HG03558 (cell line): ENCODE measurements around the gene KRT85.
"Not testable (repeated sequence)": the region's sequence is repeated elsewhere in the genome, so short reads cannot be mapped to it uniquely, and the experiment has no call there.

Experiments used
- ATAC-seq: cut with Tn5 transposase; IDR thresholded peaks from one replicate; pipeline ENCODE4 v1.9.1; 2021; ENCODE audit warnings: moderate number of reproducible peaks; ENCODE audit not compliant: unreplicated experiment; ENCODE audit errors: extremely low read depth

Gene KRT85

GRCh38 chr12:52351196-52352059, 15.9 kb downstream of the KRT85 start:
- no peak for ATAC-seq

GRCh38 chr12:52350786-52351185, 16.5 kb downstream of the KRT85 start:
- no peak for ATAC-seq

GRCh38 chr12:52350021-52350620, 17.2 kb downstream of the KRT85 start:
- ATAC-seq, result no peak

- ATAC-seq, result no peak
Measured at GRCh38 chr12:52349196-52349595, 18.1 kb downstream of the KRT85 start.

GRCh38 chr12:52347551-52348510, 19.4 kb downstream of the KRT85 start:
- ATAC-seq, result no peak

GRCh38 chr12:52347016-52347415, 20.3 kb downstream of the KRT85 start:
- no peak for ATAC-seq

GRCh38 chr12:52346593-52346992, 20.7 kb downstream of the KRT85 start:
- ATAC-seq, result no peak

- not testable (repeated sequence) for ATAC-seq
Measured at GRCh38 chr12:52345041-52345440, 22.2 kb downstream of the KRT85 start.

- no peak for ATAC-seq
Measured at GRCh38 chr12:52344111-52344510, 23.2 kb downstream of the KRT85 start.

GRCh38 chr12:52343550-52343949, 23.7 kb downstream of the KRT85 start:
- no peak for ATAC-seq

GRCh38 chr12:52342781-52343490, 24.3 kb downstream of the KRT85 start:
- no peak for ATAC-seq

- ATAC-seq, result no peak
Measured at GRCh38 chr12:52341066-52341580, 26.2 kb downstream of the KRT85 start.

- ATAC-seq, result no peak
Measured at GRCh38 chr12:52338241-52338960, 28.9 kb downstream of the KRT85 start.

- ATAC-seq, result no peak
Measured at GRCh38 chr12:52337054-52337453, 30.2 kb downstream of the KRT85 start.

GRCh38 chr12:52336641-52337040, 30.6 kb downstream of the KRT85 start:
- no peak for ATAC-seq

- no peak for ATAC-seq
Measured at GRCh38 chr12:52335598-52336262, 31.6 kb downstream of the KRT85 start.

- ATAC-seq, result no peak
Measured at GRCh38 chr12:52334185-52334584, 33.1 kb downstream of the KRT85 start.

- no peak for ATAC-seq
Measured at GRCh38 chr12:52333321-52333720, 34.0 kb downstream of the KRT85 start.

- no peak for ATAC-seq
Measured at GRCh38 chr12:52332381-52332780, 34.9 kb downstream of the KRT85 start.
